ENCODE measurements around the gene TMEM217.
"Not testable (repeated sequence)": the region's sequence is repeated elsewhere in the genome, so short reads cannot be mapped to it uniquely, and the experiment has no call there.

TMEM217 gene

GRCh38 chr6:37205175-37205996 is 52.6 kb downstream of the TMEM217 start:
- POLR2A ChIA-PET = interaction anchor here (1.0 kb wide), 1 partner anchor 12 kb away, joined by 3 read pairs; no protein-coding TSS in a partner anchor

GRCh38 chr6:37204014-37204751 is 53.8 kb downstream of the TMEM217 start:
- no peak for TF ChIP-seq ELF4 (IDR thresholded peaks at IDR 0.05)
- peak; percentile 31; the same call in 1 of the 2 replicates for TF ChIP-seq CTBP1 (IDR thresholded peaks at IDR 0.05; ENCODE audit: borderline replicate concordance)
- CTCF ChIA-PET = interaction anchor here (0.7 to 1.4 kb wide), 3 partner anchors 157 to 186 kb away, joined by 3 to 5 read pairs (median 3); no protein-coding TSS in a partner anchor
- POLR2A ChIA-PET = no interaction called here
- DNase-seq (ENCODE audit: extremely low spot score) = no peak

More at GRCh38 chr6:37205175-37205996, 52.6 kb downstream of the TMEM217 start:
- CTCF ChIA-PET = interaction anchor here (0.6 to 1.1 kb wide), 2 partner anchors 27 to 188 kb away, joined by 3 read pairs; no protein-coding TSS in a partner anchor
- DNase-seq (ENCODE audit: extremely low spot score) = no peak
- TF ChIP-seq ARNT (IDR thresholded peaks at IDR 0.05) (no peak), TARDBP (IDR thresholded peaks at IDR 0.05) (no peak), ZNF384 (IDR thresholded peaks at IDR 0.05) (no peak), FOXA1 (IDR thresholded peaks at IDR 0.05) (no peak), FOXK2 (IDR thresholded peaks at IDR 0.05) (no peak), NFRKB (IDR thresholded peaks at IDR 0.05) (no peak), ELF4 (IDR thresholded peaks at IDR 0.05) (no peak), SUZ12 (IDR thresholded peaks at IDR 0.05) (no peak), SP1 (IDR thresholded peaks at IDR 0.05) (no peak), PKNOX1 (IDR thresholded peaks at IDR 0.05) (no peak), BHLHE40 (IDR thresholded peaks at IDR 0.05; ENCODE audit: borderline replicate concordance) (no peak)

GRCh38 chr6:37202788-37203491 is 55.0 kb downstream of the TMEM217 start:
- ChIA-PET POLR2A (no interaction called here), CTCF (interaction anchor here (0.6 to 1.1 kb wide), 2 partner anchors 175 to 181 kb away, joined by 3 read pairs; no protein-coding TSS in a partner anchor)
- TF ChIP-seq PKNOX1 (IDR thresholded peaks at IDR 0.05) (no peak), BHLHE40 (IDR thresholded peaks at IDR 0.05; ENCODE audit: borderline replicate concordance) (no peak), TARDBP (IDR thresholded peaks at IDR 0.05) (no peak), CTBP1 (IDR thresholded peaks at IDR 0.05; ENCODE audit: borderline replicate concordance) (no peak), NFRKB (IDR thresholded peaks at IDR 0.05) (no peak), FOXK2 (IDR thresholded peaks at IDR 0.05) (no peak), FOXA1 (IDR thresholded peaks at IDR 0.05) (no peak), LEF1 (IDR thresholded peaks at IDR 0.05; ENCODE audit: borderline replicate concordance) (no peak), L3MBTL2 (conservative IDR thresholded peaks at IDR 0.05) (no peak), ARNT (IDR thresholded peaks at IDR 0.05) (no peak), HDGF (IDR thresholded peaks at IDR 0.05; ENCODE audit: borderline replicate concordance) (no peak), FOXM1 (IDR thresholded peaks at IDR 0.05; ENCODE audit: borderline replicate concordance) (no peak)
- DNase-seq (ENCODE audit: extremely low spot score) = no peak

- TF ChIP-seq HDGF (IDR thresholded peaks at IDR 0.05; ENCODE audit: borderline replicate concordance) (no peak), TARDBP (IDR thresholded peaks at IDR 0.05) (no peak), ELF4 (IDR thresholded peaks at IDR 0.05) (no peak), FOXK2 (IDR thresholded peaks at IDR 0.05) (no peak), ARNT (IDR thresholded peaks at IDR 0.05) (no peak), CTBP1 (IDR thresholded peaks at IDR 0.05; ENCODE audit: borderline replicate concordance) (no peak), NFRKB (IDR thresholded peaks at IDR 0.05) (no peak), PKNOX1 (IDR thresholded peaks at IDR 0.05) (no peak), FOXA1 (IDR thresholded peaks at IDR 0.05) (no peak), L3MBTL2 (conservative IDR thresholded peaks at IDR 0.05) (no peak)
- ChIA-PET CTCF (interaction anchor here (0.6 to 0.7 kb wide), 3 partner anchors 173 to 366 kb away, joined by 3 read pairs; no protein-coding TSS in a partner anchor), POLR2A (interaction anchor here (1.2 kb wide), 1 partner anchor 56 kb away, joined by 3 read pairs; the partner anchor contains the start of gene TBC1D22B)
Measured at GRCh38 chr6:37201726-37202125, 56.2 kb downstream of the TMEM217 start.

GRCh38 chr6:37200085-37200484 is 57.9 kb downstream of the TMEM217 start:
- TF ChIP-seq CTBP1 (IDR thresholded peaks at IDR 0.05; ENCODE audit: borderline replicate concordance) (no peak), ZNF384 (IDR thresholded peaks at IDR 0.05) (no peak), SUZ12 (IDR thresholded peaks at IDR 0.05) (no peak), ELF4 (IDR thresholded peaks at IDR 0.05) (no peak), FOXK2 (IDR thresholded peaks at IDR 0.05) (no peak), NFRKB (IDR thresholded peaks at IDR 0.05) (no peak), L3MBTL2 (conservative IDR thresholded peaks at IDR 0.05) (no peak), TARDBP (IDR thresholded peaks at IDR 0.05) (no peak), PKNOX1 (IDR thresholded peaks at IDR 0.05) (no peak), BHLHE40 (IDR thresholded peaks at IDR 0.05; ENCODE audit: borderline replicate concordance) (no peak), LEF1 (IDR thresholded peaks at IDR 0.05; ENCODE audit: borderline replicate concordance) (no peak), SP1 (IDR thresholded peaks at IDR 0.05) (no peak), ARNT (IDR thresholded peaks at IDR 0.05) (no peak), FOXA1 (IDR thresholded peaks at IDR 0.05) (no peak)
- ChIA-PET POLR2A (no interaction called here), CTCF (no interaction called here)
- no peak for DNase-seq (ENCODE audit: extremely low spot score)

More at GRCh38 chr6:37201726-37202125, 56.2 kb downstream of the TMEM217 start:
- DNase-seq (ENCODE audit: extremely low spot score) = no peak

- POLR2A ChIA-PET = not testable (repeated sequence)
- CTCF ChIA-PET = interaction anchor here (1.1 kb wide), 1 partner anchor 12 kb away, joined by 3 read pairs; no protein-coding TSS in a partner anchor
Measured at GRCh38 chr6:37196451-37196850, 61.5 kb downstream of the TMEM217 start.

GRCh38 chr6:37194886-37195285 is 63.1 kb downstream of the TMEM217 start:
- POLR2A ChIA-PET = interaction anchor here (1.2 kb wide), 1 partner anchor 209 kb away, joined by 4 read pairs; the partner anchor contains the start of gene MTCH1

More at GRCh38 chr6:37196451-37196850, 61.5 kb downstream of the TMEM217 start:
- not testable (repeated sequence) for DNase-seq (ENCODE audit: extremely low spot score)

More at GRCh38 chr6:37194886-37195285, 63.1 kb downstream of the TMEM217 start:
- CTCF ChIA-PET = interaction anchor here (0.7 kb wide), 3 partner anchors 13 to 172 kb away, joined by 3 to 4 read pairs (median 4); no protein-coding TSS in a partner anchor
- not testable (repeated sequence) for DNase-seq (ENCODE audit: extremely low spot score)

Data from HEK293T (cell line).